Peyer's patch (tissue), 4 donors: ENCODE data around the gene LUZP2.

Experiments
- CTCF ChIP-seq, 6 experiments: fragments of 450-650 bp in 4 of 6; fragments of 200-600 bp in 2 of 6; sonication (generic) in 1 of 6; IDR thresholded peaks; one replicate each; pipeline ENCODE4 v1.5.1; 2017 to 2019; ENCODE audit warnings: antibody characterized with exemption in 6 of 6, mild to moderate bottlenecking in 3 of 6, moderate library complexity in 1 of 6
- POLR2A ChIP-seq, 2 donors: fragments of 450-650 bp; IDR thresholded peaks; one replicate each; pipeline ENCODE4 v1.5.1; 2017; ENCODE audit warnings: antibody characterized with exemption in 2 of 2, mild to moderate bottlenecking in 2 of 2, moderate library complexity in 2 of 2

GRCh38 chr11:24754406-24754805, 257.6 kb downstream of the LUZP2 start:
- TF ChIP-seq POLR2A (IDR thresholded peaks at IDR 0.05) (no peak), CTCF (IDR thresholded peaks at IDR 0.05) (no peak)
